Left lobe of liver (tissue), 2 donors: ENCODE data around the gene HIRA. TPM values are rescaled to one million over a fixed set of nuclear protein-coding genes. Genes with fewer than 3 reads are reported as not detected.

Experiments used
- ATAC-seq: fragments of 200-7000 bp; cut with Tn5 transposase; one replicate; pipeline ENCODE4 v1.9.1; 2020; ENCODE audit warnings: mild to moderate bottlenecking, moderate library complexity
- DNase-seq: peaks from one replicate; pipeline ENCODE4 v3.0.0-alpha.2; 2020; ENCODE audit warnings: low spot score
- total RNA-seq: library from RNA; stranded (reverse); gene quantifications from one replicate; pipeline ENCODE4 v1.2.1, GENCODE V29; 2021
- donor health status: DM: no; HTN: no; CAD: no; lungs with moderate emphysema.
- donor health status: DM: no; HTN: yes; CAD: no.

HIRA gene
- total RNA-seq, 1 donor from 2014 or later: 20.2 TPM

GRCh38 chr22:19290400-19291217, 140.9 kb downstream of the HIRA start:
- peak; percentile 1 for ATAC-seq
- no peak for DNase-seq

- DNase-seq: peak; percentile 30
- ATAC-seq: no peak
Measured at GRCh38 chr22:19289475-19290161, 141.9 kb downstream of the HIRA start.

- ATAC-seq: no peak
- no peak for DNase-seq
Measured at GRCh38 chr22:19287889-19288288, 143.6 kb downstream of the HIRA start.

- DNase-seq (no peak), ATAC-seq (no peak)
Measured at GRCh38 chr22:19287076-19287707, 144.3 kb downstream of the HIRA start.

GRCh38 chr22:19285831-19286230, 145.7 kb downstream of the HIRA start:
- ATAC-seq (no peak), DNase-seq (no peak)

Other genes starting within 250 kb of the HIRA start
- gene CLTCL1, start 140.0 kb downstream of the HIRA start, total RNA-seq: 4.5 TPM
- gene MRPL40, start 812 bp upstream of the HIRA start, total RNA-seq: 27.8 TPM
- 12.0 TPM for gene C22orf39, start 16.0 kb upstream of the HIRA start, total RNA-seq
- 28.4 TPM for gene UFD1, start 47.5 kb upstream of the HIRA start, total RNA-seq
- 0.65 TPM for gene CDC45, start 48.2 kb upstream of the HIRA start, total RNA-seq
- 10.4 TPM for gene CLDN5, start 92.7 kb upstream of the HIRA start, total RNA-seq